Measurements from ENCODE around the gene MAGEF1. TPM values are rescaled to one million over a fixed set of nuclear protein-coding genes. Genes with fewer than 3 reads are reported as not detected.

MAGEF1 gene
- total and polyA plus RNA-seq, 10 of the 15 experiments (the other 5 are each of a cell fraction or from before 2014, with no cell fraction given), result 2.3 to 62.2 (median 27.1) TPM

DNA sequence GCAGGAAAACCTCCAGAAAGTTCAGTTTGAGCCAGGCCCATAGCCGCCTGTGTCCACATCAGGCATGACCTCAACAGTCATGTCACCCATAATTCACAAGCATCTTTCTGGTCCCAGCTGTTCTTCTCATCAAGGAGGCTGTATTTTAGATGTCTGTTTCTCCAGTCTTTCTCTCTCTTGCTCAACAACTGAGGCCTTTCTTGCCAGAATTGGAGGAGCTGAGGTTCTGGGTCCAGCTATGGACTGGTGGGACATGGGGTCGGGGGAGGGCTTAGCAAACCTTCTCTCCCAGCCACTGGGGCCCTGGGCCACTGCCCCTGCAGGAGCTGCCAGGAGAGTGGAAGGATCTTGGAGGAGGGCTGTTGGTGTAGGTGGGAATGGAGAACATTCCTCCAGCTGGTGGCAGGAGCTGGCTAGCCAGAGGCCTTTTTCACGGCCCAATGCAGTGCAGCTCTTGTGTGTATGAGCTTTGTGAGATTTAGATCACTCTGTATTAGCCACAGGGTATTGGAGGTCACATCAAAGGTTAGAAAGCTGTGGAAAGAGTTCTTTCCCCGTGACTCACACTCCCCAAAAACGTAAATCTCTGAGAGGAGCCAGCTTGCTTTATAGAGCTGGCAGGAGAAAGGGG, 23.5 kb downstream of the MAGEF1 start:
- Histone ChIP-seq H3K4me2 (ENCODE audit: control insufficient read depth, insufficient read depth) (no peak overlapping the region), H3K27ac (ENCODE audit: control insufficient read depth, insufficient read depth) (no peak overlapping the region), H4K20me1 (ENCODE audit: control insufficient read depth, insufficient read depth) (no peaks in the 10 kb centered on the region), H3K4me1 (ENCODE audit: control insufficient read depth, insufficient read depth, low read length) (no peaks in the 10 kb centered on the region), H3K27me3 (replicated peaks in 1 of 2; ENCODE audit: control insufficient read depth in 2 of 2, insufficient read depth in 2 of 2, low read length in 1 of 2) (peaks cover 0 to 7% of the 10 kb centered on the region in 2 experiments; a peak in 3 of 4 replicates), H3K4me3 (no peak overlapping the region), H3K36me3 (ENCODE audit: control insufficient read depth in 2 of 2, insufficient read depth in 2 of 2, low read length in 1 of 2) (no peaks in the 10 kb centered on the region), H3K79me2 (ENCODE audit: control insufficient read depth, insufficient read depth, low read length) (no peaks in the 10 kb centered on the region), H3K9ac (ENCODE audit: control insufficient read depth, insufficient read depth, low read length) (no peak overlapping the region), H3K9me3 (replicated peaks; ENCODE audit: control insufficient read depth, insufficient read depth, low read length) (no peaks in the 10 kb centered on the region), H2AFZ (ENCODE audit: control insufficient read depth, low read depth, low read length) (no peak overlapping the region)
- intact Hi-C loops (cut with micrococcal nuclease; ENCODE audit: unreplicated experiment), result no loop called here
- no TSS peak for BruUV-seq (replicated peaks)
- ATAC-seq (no peak), FAIRE-seq (no peak), DNase-seq (ENCODE audit: low read depth, low spot score) (no peak)
- ChIA-PET POLR2A (no interaction called here), RAD21 (ENCODE audit: unreplicated experiment) (no interaction called here), SMC1A (ENCODE audit: uncharacterized antibody, unreplicated experiment) (no interaction called here), CTCF (interaction anchor here (0.6 kb wide), 1 partner anchor 41 kb away, joined by 3 read pairs; no protein-coding TSS in a partner anchor)
- WGBS (ENCODE audit: insufficient coverage, insufficient replicate concordance, low lambda C conversion rate, missing lambda C conversion rate), result 8% methylated on average over 5 of the region's 5 CpGs
- in situ Hi-C loops (cut with MboI), result no loop called here
- TF ChIP-seq SREBF1 (IDR thresholded peaks at IDR 0.05; ENCODE audit: low read length) (no peak), TCF7 (IDR thresholded peaks at IDR 0.05; ENCODE audit: borderline replicate concordance) (no peak), EED (IDR thresholded peaks at IDR 0.05; ENCODE audit: low read depth) (no peak), HDAC6 (IDR thresholded peaks at IDR 0.05; ENCODE audit: unreplicated experiment) (no peak), ASH2L (IDR thresholded peaks at IDR 0.05; ENCODE audit: borderline replicate concordance, low read depth) (no peak), WRNIP1 (IDR thresholded peaks at IDR 0.05; ENCODE audit: borderline replicate concordance, low read depth, low read length) (no peak), RAD21 (IDR thresholded peaks at IDR 0.05; ENCODE audit: insufficient read depth, low read depth, low read length) (no peak), ZBED1 (IDR thresholded peaks at IDR 0.05; ENCODE audit: borderline replicate concordance) (no peak), NFIC (IDR thresholded peaks at IDR 0.05; ENCODE audit: low read depth, low read length) (no peak), BRCA1 (IDR thresholded peaks at IDR 0.05; ENCODE audit: low read depth, low read length) (no peak), NFYB (IDR thresholded peaks at IDR 0.05; ENCODE audit: insufficient read depth, low read depth, low read length) (no peak)
- TF ChIP-seq, protein P1, sequence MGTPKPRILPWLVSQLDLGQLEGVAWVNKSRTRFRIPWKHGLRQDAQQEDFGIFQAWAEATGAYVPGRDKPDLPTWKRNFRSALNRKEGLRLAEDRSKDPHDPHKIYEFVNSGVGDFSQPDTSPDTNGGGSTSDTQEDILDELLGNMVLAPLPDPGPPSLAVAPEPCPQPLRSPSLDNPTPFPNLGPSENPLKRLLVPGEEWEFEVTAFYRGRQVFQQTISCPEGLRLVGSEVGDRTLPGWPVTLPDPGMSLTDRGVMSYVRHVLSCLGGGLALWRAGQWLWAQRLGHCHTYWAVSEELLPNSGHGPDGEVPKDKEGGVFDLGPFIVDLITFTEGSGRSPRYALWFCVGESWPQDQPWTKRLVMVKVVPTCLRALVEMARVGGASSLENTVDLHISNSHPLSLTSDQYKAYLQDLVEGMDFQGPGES (IDR thresholded peaks at IDR 0.05), result no peak
- TF ChIP-seq, protein P2, sequence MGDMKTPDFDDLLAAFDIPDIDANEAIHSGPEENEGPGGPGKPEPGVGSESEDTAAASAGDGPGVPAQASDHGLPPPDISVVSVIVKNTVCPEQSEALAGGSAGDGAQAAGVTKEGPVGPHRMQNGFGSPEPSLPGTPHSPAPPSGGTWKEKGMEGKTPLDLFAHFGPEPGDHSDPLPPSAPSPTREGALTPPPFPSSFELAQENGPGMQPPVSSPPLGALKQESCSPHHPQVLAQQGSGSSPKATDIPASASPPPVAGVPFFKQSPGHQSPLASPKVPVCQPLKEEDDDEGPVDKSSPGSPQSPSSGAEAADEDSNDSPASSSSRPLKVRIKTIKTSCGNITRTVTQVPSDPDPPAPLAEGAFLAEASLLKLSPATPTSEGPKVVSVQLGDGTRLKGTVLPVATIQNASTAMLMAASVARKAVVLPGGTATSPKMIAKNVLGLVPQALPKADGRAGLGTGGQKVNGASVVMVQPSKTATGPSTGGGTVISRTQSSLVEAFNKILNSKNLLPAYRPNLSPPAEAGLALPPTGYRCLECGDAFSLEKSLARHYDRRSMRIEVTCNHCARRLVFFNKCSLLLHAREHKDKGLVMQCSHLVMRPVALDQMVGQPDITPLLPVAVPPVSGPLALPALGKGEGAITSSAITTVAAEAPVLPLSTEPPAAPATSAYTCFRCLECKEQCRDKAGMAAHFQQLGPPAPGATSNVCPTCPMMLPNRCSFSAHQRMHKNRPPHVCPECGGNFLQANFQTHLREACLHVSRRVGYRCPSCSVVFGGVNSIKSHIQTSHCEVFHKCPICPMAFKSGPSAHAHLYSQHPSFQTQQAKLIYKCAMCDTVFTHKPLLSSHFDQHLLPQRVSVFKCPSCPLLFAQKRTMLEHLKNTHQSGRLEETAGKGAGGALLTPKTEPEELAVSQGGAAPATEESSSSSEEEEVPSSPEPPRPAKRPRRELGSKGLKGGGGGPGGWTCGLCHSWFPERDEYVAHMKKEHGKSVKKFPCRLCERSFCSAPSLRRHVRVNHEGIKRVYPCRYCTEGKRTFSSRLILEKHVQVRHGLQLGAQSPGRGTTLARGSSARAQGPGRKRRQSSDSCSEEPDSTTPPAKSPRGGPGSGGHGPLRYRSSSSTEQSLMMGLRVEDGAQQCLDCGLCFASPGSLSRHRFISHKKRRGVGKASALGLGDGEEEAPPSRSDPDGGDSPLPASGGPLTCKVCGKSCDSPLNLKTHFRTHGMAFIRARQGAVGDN (IDR thresholded peaks at IDR 0.05), result no peak
- TF ChIP-seq, protein P3, sequence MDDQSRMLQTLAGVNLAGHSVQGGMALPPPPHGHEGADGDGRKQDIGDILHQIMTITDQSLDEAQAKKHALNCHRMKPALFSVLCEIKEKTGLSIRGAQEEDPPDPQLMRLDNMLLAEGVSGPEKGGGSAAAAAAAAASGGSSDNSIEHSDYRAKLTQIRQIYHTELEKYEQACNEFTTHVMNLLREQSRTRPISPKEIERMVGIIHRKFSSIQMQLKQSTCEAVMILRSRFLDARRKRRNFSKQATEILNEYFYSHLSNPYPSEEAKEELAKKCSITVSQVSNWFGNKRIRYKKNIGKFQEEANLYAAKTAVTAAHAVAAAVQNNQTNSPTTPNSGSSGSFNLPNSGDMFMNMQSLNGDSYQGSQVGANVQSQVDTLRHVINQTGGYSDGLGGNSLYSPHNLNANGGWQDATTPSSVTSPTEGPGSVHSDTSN (IDR thresholded peaks at IDR 0.05; ENCODE audit: insufficient replicate concordance, low read depth, low read length), result no peak
- TF ChIP-seq, protein P4, sequence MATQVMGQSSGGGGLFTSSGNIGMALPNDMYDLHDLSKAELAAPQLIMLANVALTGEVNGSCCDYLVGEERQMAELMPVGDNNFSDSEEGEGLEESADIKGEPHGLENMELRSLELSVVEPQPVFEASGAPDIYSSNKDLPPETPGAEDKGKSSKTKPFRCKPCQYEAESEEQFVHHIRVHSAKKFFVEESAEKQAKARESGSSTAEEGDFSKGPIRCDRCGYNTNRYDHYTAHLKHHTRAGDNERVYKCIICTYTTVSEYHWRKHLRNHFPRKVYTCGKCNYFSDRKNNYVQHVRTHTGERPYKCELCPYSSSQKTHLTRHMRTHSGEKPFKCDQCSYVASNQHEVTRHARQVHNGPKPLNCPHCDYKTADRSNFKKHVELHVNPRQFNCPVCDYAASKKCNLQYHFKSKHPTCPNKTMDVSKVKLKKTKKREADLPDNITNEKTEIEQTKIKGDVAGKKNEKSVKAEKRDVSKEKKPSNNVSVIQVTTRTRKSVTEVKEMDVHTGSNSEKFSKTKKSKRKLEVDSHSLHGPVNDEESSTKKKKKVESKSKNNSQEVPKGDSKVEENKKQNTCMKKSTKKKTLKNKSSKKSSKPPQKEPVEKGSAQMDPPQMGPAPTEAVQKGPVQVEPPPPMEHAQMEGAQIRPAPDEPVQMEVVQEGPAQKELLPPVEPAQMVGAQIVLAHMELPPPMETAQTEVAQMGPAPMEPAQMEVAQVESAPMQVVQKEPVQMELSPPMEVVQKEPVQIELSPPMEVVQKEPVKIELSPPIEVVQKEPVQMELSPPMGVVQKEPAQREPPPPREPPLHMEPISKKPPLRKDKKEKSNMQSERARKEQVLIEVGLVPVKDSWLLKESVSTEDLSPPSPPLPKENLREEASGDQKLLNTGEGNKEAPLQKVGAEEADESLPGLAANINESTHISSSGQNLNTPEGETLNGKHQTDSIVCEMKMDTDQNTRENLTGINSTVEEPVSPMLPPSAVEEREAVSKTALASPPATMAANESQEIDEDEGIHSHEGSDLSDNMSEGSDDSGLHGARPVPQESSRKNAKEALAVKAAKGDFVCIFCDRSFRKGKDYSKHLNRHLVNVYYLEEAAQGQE (IDR thresholded peaks at IDR 0.05; ENCODE audit: low read depth, low read length), result no peak

All from GM12878 (cell line).